NT2/D1 (cell line): ENCODE results near the gene MATN1.

Source experiments
- SUZ12 ChIP-seq: IDR thresholded peaks from 2 replicates; pipeline ENCODE4 v1.6.1; 2011; ENCODE audit not compliant: insufficient read length, insufficient read depth; ENCODE audit errors: extremely low read depth
- ZNF274 ChIP-seq: IDR thresholded peaks from 2 replicates; pipeline ENCODE4 v1.6.1; 2011; ENCODE audit warnings: mild to moderate bottlenecking, low read depth, low read length

GRCh38 chr1:30725450-30726095 lies 2.2 kb upstream of the MATN1 start:
- TF ChIP-seq ZNF274 (no peak), SUZ12 (no peak)
